Measurements from ENCODE around the gene GAP43. TPM values are rescaled to one million over a fixed set of nuclear protein-coding genes. Genes with fewer than 3 reads are reported as not detected.

Gene GAP43
- total and polyA plus RNA-seq, 2 of the 4 experiments (the other 2 are of a cell fraction) = 0.36 to 0.51 TPM

DNA sequence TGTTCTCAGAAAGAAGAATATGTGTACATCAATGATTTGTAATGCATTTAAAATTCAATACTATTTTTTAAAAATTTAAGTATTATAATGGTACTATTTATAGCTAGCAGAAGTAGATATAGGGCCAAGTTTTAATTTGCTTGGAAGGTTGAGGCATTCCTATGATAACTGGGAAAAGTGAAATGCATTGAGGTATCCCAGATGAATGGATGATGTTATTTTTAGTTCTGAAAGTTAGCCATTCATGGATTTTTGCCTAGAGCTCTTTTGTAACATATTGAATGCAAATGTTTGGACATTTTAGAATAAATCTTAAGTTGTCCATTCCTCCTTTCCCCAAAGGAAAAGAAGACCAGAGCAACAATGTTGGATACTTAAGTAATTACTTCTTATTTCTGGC, 47.6 kb downstream of the GAP43 start:
- CTCF ChIA-PET = interaction anchor here (0.6 to 1.5 kb wide), 2 partner anchors 17 to 34 kb away, joined by 3 read pairs; no protein-coding TSS in a partner anchor

More for the DNA sequence above, 47.6 kb downstream of the GAP43 start:
- H3K23ac ChIP-seq (ENCODE audit: low read depth, low read length) = no peak overlapping the region
- no peak for DNase-seq
- H2BK20ac ChIP-seq (ENCODE audit: low read depth, low read length) = no peak overlapping the region
- intact Hi-C loops (cut with micrococcal nuclease) = no loop called here
- no peaks in the 10 kb centered on the region for H3K9me1 ChIP-seq (ENCODE audit: insufficient read depth, low read length)
- TF ChIP-seq, protein P1, sequence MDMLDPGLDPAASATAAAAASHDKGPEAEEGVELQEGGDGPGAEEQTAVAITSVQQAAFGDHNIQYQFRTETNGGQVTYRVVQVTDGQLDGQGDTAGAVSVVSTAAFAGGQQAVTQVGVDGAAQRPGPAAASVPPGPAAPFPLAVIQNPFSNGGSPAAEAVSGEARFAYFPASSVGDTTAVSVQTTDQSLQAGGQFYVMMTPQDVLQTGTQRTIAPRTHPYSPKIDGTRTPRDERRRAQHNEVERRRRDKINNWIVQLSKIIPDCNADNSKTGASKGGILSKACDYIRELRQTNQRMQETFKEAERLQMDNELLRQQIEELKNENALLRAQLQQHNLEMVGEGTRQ (IDR thresholded peaks at IDR 0.05; ENCODE audit: low read depth, low read length) = no peak
- TF ChIP-seq SMC3 (IDR thresholded peaks at IDR 0.05; ENCODE audit: low read depth, low read length) (no peak), CHD1 (IDR thresholded peaks at IDR 0.05; ENCODE audit: low read depth, low read length) (no peak), RCOR1 (IDR thresholded peaks at IDR 0.05; ENCODE audit: insufficient replicate concordance, low read length) (no peak), MAZ (IDR thresholded peaks at IDR 0.05; ENCODE audit: borderline replicate concordance, low read depth, low read length) (no peak)
- TF ChIP-seq, protein P2, sequence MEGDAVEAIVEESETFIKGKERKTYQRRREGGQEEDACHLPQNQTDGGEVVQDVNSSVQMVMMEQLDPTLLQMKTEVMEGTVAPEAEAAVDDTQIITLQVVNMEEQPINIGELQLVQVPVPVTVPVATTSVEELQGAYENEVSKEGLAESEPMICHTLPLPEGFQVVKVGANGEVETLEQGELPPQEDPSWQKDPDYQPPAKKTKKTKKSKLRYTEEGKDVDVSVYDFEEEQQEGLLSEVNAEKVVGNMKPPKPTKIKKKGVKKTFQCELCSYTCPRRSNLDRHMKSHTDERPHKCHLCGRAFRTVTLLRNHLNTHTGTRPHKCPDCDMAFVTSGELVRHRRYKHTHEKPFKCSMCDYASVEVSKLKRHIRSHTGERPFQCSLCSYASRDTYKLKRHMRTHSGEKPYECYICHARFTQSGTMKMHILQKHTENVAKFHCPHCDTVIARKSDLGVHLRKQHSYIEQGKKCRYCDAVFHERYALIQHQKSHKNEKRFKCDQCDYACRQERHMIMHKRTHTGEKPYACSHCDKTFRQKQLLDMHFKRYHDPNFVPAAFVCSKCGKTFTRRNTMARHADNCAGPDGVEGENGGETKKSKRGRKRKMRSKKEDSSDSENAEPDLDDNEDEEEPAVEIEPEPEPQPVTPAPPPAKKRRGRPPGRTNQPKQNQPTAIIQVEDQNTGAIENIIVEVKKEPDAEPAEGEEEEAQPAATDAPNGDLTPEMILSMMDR (conservative IDR thresholded peaks at IDR 0.05; ENCODE audit: low read depth, low read length) = no peak
- H3K9me3 ChIP-seq (ENCODE audit: control insufficient read depth, insufficient read depth, low read length) = no peaks in the 10 kb centered on the region
- no peak overlapping the region for H2BK120ac ChIP-seq (ENCODE audit: low read depth, low read length)
- no peak overlapping the region for H3K14ac ChIP-seq (replicated peaks; ENCODE audit: low read depth, low read length)
- H3K4me3 ChIP-seq (ENCODE audit: insufficient read depth, low read depth, low read length) = no peak overlapping the region
- no peak overlapping the region for H3K4me2 ChIP-seq (ENCODE audit: low read depth, low read length)
- H2BK15ac ChIP-seq (ENCODE audit: low read depth, low read length) = no peak overlapping the region
- H3K79me1 ChIP-seq (ENCODE audit: low read depth in 1 of 2, low read length in 2 of 2) = no peaks in the 10 kb centered on the region
- H4K5ac ChIP-seq (ENCODE audit: low read depth, low read length) = no peak overlapping the region
- ATAC-seq (ENCODE audit: low read depth) = no peak
- H2AK9ac ChIP-seq (replicated peaks; ENCODE audit: low read depth, low read length, poor library complexity) = no peak overlapping the region
- no peak overlapping the region for H3K4ac ChIP-seq (ENCODE audit: low read depth, low read length)
- no peak overlapping the region for H2AK5ac ChIP-seq (ENCODE audit: low read depth, low read length)
- no TSS peak for BruUV-seq (replicated peaks)
- no peak overlapping the region for H2BK5ac ChIP-seq (ENCODE audit: low read depth, low read length, poor library complexity, severe bottlenecking)
- H3K56ac ChIP-seq (ENCODE audit: extremely low read depth, insufficient read depth, low read length) = no peak overlapping the region
- H4K8ac ChIP-seq (ENCODE audit: low read depth in 2 of 2, low read length in 2 of 2) = no peak overlapping the region
- H4K91ac ChIP-seq (ENCODE audit: insufficient read depth, low read depth, low read length) = no peak overlapping the region
- no peak overlapping the region for H3K9ac ChIP-seq (ENCODE audit: low read depth, low read length)
- no peaks in the 10 kb centered on the region for H4K20me1 ChIP-seq (ENCODE audit: insufficient read depth, low read length)
- in situ Hi-C loops (cut with MboI; ENCODE audit: low sequenced_read_pairs) = no loop called here
- dilution Hi-C loops (cut with HindIII; ENCODE audit: low sequenced_read_pairs, unreplicated experiment) = no loop called here
- H3K18ac ChIP-seq (ENCODE audit: low read depth, low read length) = no peak overlapping the region
- no peaks in the 10 kb centered on the region for H3K4me1 ChIP-seq (ENCODE audit: control insufficient read depth, insufficient read depth, low read length)
- no peak overlapping the region for H3K27ac ChIP-seq (ENCODE audit: insufficient read depth, low read length)
- H3K27me3 ChIP-seq (ENCODE audit: control insufficient read depth, insufficient read depth, low read length) = peaks cover 5% of the 10 kb centered on the region
- POLR2A ChIA-PET (ENCODE audit: unreplicated experiment) = no interaction called here
- H2AFZ ChIP-seq (replicated peaks; ENCODE audit: low read length, poor library complexity) = no peak overlapping the region
- H3K36me3 ChIP-seq (ENCODE audit: control insufficient read depth, insufficient read depth, low read length) = no peaks in the 10 kb centered on the region
